Stimulated activated naive B cell treated with anti-CD40 and anti-IgM and Interleukin-4, amounts not matched to agents 10 μg/mL and 1 μg/mL and 100 μg/mL, for 72 hours (primary cell): ENCODE results near the gene DRD3.

Experiments
- ATAC-seq, 2 donors: fragments of 150-1000 bp; cut with Tn5 transposase; replicated peaks; 2 replicates each; pipeline ENCODE4 v1.10.0; 2021; ENCODE audit warnings: moderate library complexity in 1 of 2
- DNase-seq: peaks from one replicate; pipeline ENCODE4 v3.0.0; 2021
- H3K27ac Mint-ChIP-seq: one replicate; pipeline ENCODE4 v1.8.0; 2022; ENCODE audit warnings: mild to moderate bottlenecking, mixed read lengths
- H3K27me3 Mint-ChIP-seq, 2 donors: one replicate each; pipeline ENCODE4 v1.8.0; 2022; ENCODE audit warnings: mixed read lengths in 2 of 2
- H3K36me3 Mint-ChIP-seq, 2 donors: one replicate each; pipeline ENCODE4 v1.8.0; 2022; ENCODE audit warnings: mixed read lengths in 2 of 2, mild to moderate bottlenecking in 1 of 2
- H3K4me1 Mint-ChIP-seq, 2 donors: one replicate each; pipeline ENCODE4 v1.8.0; 2022; ENCODE audit warnings: mixed read lengths in 2 of 2, mild to moderate bottlenecking in 1 of 2
- H3K4me3 Mint-ChIP-seq, 2 donors: one replicate each; pipeline ENCODE4 v1.8.0; 2022; ENCODE audit warnings: mild to moderate bottlenecking in 2 of 2, mixed read lengths in 2 of 2, moderate library complexity in 1 of 2
- H3K9me3 Mint-ChIP-seq, 2 donors: one replicate each; pipeline ENCODE4 v1.8.0; 2022; ENCODE audit warnings: mixed read lengths in 2 of 2, mild to moderate bottlenecking in 1 of 2

The DRD3 gene

DNA sequence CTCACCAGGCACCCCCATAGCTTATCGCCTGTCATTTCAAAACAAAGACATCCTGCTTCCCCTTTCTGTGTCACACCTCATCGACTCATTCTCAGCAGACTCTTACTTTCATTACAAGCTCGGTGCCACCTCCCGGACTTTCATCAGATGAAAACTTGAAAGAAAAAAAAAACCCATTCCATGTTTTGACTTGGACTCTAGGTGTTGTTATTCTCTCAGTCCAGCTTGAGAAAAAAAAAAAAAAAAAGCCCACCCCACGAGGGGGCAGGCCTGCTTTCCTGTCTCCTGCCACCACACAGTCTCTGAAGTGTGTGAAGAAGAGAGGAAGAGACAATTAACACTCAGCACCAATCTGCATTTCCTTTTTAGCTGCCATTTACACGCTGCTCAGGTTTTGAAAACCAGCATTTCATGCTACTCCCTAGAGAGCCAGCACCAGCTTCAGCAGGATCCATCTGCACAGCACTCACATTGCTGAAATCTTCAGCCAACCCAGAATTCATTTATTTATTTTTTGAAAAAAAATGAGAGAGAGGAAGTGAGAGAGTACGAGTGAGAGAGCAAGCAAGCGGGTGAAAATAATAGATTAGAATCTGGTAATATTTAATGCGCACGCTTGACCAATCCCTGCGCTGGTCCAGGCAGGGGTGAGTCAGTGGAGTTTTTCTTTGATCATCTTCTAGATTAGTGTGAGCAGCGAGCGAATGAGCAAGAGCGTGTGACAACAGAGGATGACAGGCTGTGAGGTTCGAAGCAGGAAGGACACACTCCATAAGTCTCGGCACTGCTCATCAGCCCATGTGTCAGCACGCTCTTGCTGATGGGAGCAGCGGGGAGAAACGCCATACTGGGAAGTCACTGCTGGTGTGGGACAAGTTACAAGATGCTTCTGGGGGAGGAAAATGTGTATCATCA lies 35.0 kb upstream of the DRD3 start:
- H3K36me3 Mint-ChIP-seq, result peaks cover 0 to 2% of the 10 kb centered on the region in 2 donors
- DNase-seq (peak; percentile 84), ATAC-seq (peak; percentile 77 to 80)
- no peak overlapping the region for H3K27ac Mint-ChIP-seq
- H3K9me3 Mint-ChIP-seq, result no peaks in the 10 kb centered on the region
- H3K27me3 Mint-ChIP-seq, result no peaks in the 10 kb centered on the region
- H3K4me3 Mint-ChIP-seq, result no peak overlapping the region
- peaks cover 21 to 32% of the 10 kb centered on the region in 2 donors for H3K4me1 Mint-ChIP-seq

DNA sequence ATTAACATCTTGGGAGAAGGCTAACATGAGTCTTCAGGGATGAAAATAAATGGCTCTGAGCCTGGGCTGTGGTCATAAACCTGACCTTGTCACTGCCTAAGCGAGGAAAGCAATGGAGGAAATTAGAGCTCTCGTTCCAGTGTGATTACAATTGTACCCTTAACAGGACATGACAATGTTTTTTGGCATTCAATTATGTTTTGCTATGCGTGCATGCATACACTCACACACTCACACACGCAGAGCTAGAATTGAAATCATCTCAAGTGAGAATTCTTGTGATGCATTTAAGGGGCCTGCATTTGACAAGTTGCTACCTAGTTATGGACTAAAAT lies 34.4 kb upstream of the DRD3 start:
- no peak for DNase-seq
- H3K27me3 Mint-ChIP-seq, result no peaks in the 10 kb centered on the region
- peaks cover 27 to 28% of the 10 kb centered on the region in 2 donors for H3K4me1 Mint-ChIP-seq
- H3K36me3 Mint-ChIP-seq, result peaks cover 0 to 2% of the 10 kb centered on the region in 2 donors
- no peaks in the 10 kb centered on the region for H3K9me3 Mint-ChIP-seq
- ATAC-seq, result no peak
- H3K27ac Mint-ChIP-seq, result no peak overlapping the region
- H3K4me3 Mint-ChIP-seq, result no peak overlapping the region

DNA sequence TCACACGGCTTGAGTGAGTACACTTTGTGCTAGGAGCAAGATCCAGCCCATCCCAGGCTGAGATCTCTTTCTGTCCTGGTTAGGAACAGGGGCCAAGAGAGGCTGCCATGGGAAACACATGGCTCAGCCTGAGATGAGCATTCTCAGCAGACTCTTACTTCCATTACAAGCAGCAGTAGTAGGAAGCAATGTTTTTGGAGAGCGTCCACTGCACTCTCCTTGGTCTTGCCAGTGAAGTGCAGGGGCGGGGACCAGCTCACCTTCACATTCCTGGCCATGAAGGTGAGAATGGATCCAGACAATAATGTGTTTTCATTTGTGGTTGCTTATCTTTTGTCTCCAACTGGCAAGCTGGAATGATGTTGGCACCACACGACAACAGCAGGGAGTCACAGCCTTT lies 33.8 kb upstream of the DRD3 start:
- no peak for DNase-seq
- H3K4me3 Mint-ChIP-seq, result peak overlapping the region in 1 of 2 donors; percentile 26
- H3K36me3 Mint-ChIP-seq, result peaks cover 0 to 2% of the 10 kb centered on the region in 2 donors
- no peaks in the 10 kb centered on the region for H3K27me3 Mint-ChIP-seq
- no peak for ATAC-seq
- no peaks in the 10 kb centered on the region for H3K9me3 Mint-ChIP-seq
- peaks cover 27 to 34% of the 10 kb centered on the region in 2 donors for H3K4me1 Mint-ChIP-seq
- H3K27ac Mint-ChIP-seq, result no peak overlapping the region

DNA sequence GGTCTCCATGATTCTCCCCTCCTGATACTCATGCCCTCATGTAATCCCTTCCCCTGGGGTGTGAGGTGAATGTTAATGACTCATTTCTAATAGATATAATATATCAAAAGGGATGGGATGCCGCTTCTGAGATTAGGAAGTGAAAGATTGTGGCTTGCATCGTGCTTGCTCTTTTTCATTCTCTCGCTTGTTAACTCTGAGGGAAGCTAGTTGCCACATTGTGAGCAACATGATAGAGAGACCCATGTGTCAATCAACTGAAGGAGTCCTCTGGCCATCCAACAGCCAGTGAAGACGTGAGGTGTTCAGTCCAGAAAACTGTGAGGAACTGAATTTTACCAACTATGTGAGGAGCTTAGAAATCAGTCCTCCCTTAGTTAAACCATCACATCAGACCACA lies 28.9 kb upstream of the DRD3 start:
- H3K4me1 Mint-ChIP-seq, result peaks cover 19 to 41% of the 10 kb centered on the region in 2 donors
- no peak overlapping the region for H3K27ac Mint-ChIP-seq
- ATAC-seq (peak; percentile 99), DNase-seq (peak; percentile 49)
- no peaks in the 10 kb centered on the region for H3K27me3 Mint-ChIP-seq
- no peak overlapping the region for H3K4me3 Mint-ChIP-seq
- H3K9me3 Mint-ChIP-seq, result no peaks in the 10 kb centered on the region
- no peaks in the 10 kb centered on the region for H3K36me3 Mint-ChIP-seq

DNA sequence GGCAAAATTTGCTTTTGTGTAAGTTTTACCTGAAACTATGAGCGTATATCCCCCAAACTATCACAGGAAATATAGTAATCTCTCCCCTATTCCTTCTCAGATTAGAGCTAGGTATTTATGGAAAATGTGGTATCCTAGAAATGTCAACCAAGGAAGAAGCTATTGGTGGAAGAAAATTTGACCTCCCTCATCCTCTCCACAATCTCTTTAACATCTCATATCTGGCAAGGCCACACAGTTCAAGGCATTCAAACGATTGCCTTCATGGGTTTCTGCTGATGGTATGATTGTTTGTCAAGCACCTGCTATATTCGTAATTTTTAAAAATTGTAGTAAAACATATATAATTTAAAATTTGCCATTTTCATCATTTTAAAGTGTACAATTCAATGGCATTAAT lies 27.5 kb upstream of the DRD3 start:
- Mint-ChIP-seq H3K9me3 (no peaks in the 10 kb centered on the region), H3K27me3 (no peaks in the 10 kb centered on the region), H3K27ac (no peak overlapping the region), H3K4me1 (peaks cover 10 to 28% of the 10 kb centered on the region in 2 donors), H3K36me3 (no peaks in the 10 kb centered on the region), H3K4me3 (no peak overlapping the region)
- no peak for ATAC-seq
- DNase-seq, result no peak

DNA sequence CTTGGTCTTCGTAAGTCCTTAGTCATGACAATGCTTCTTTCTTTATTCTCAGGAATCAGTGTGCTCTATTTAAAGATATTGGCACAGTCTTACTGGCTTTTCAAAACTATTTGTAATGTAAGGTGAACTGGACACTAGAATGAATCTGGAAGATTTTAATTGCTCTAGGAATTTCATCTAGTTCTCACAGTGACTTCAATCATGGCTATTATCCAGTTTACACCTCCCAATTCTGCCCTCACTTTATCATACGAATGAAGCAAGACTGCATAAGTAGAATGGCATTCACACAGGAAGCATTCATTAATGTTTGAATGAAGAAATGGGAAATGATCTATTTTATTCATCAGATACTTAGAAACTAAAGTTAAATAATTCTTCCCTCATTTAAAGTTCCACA lies 26.7 kb upstream of the DRD3 start:
- H3K27ac Mint-ChIP-seq, result no peak overlapping the region
- DNase-seq (no peak), ATAC-seq (no peak)
- H3K27me3 Mint-ChIP-seq, result no peaks in the 10 kb centered on the region
- no peak overlapping the region for H3K4me3 Mint-ChIP-seq
- H3K9me3 Mint-ChIP-seq, result no peaks in the 10 kb centered on the region
- H3K4me1 Mint-ChIP-seq, result peaks cover 8 to 28% of the 10 kb centered on the region in 2 donors
- H3K36me3 Mint-ChIP-seq, result no peaks in the 10 kb centered on the region

DNA sequence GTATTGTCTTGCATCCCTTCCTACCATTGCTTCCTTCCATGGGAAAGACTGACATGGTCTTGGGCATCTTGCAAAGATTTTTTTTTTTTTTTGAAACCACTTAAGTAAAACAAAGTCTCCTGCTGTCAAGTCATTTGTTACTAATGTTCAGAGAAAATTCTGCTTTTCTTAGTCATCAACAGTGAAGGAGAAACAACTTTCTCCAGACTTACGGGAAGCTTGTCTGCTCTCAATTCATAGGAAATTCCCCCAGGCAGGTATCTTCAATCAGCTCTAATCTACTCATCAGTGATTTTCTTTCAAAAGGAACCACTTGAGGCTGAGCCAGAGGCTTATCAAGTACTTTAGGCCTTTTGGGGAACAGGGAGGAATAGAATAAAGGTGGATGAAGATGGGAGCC lies 15.9 kb upstream of the DRD3 start:
- Mint-ChIP-seq H3K9me3 (no peaks in the 10 kb centered on the region), H3K27me3 (no peaks in the 10 kb centered on the region), H3K4me1 (no peaks in the 10 kb centered on the region), H3K36me3 (no peaks in the 10 kb centered on the region), H3K4me3 (no peak overlapping the region), H3K27ac (no peak overlapping the region)
- ATAC-seq, result no peak
- DNase-seq, result no peak

DNA sequence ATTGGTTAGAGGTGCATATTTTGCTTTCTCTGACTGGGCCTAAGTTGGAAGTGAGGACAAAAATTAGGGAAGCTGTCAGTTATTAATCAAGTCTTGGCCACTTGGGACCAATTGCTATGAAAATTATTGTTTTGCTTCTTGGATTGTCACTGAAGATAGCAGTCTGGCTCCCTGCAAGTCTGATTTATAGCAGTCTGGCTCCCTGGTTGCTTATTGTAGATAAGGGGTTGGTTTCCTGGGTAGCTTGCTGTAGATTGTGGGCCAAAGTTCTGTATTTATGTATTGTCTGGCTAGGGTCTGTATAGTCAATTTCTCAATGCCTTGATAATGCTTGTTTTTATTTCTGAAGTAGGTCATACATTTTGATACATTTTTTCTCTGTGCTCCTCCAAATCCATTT lies 13.3 kb upstream of the DRD3 start:
- Mint-ChIP-seq H3K27ac (no peak overlapping the region), H3K9me3 (no peaks in the 10 kb centered on the region), H3K27me3 (no peaks in the 10 kb centered on the region), H3K4me3 (no peak overlapping the region), H3K4me1 (no peaks in the 10 kb centered on the region), H3K36me3 (no peaks in the 10 kb centered on the region)
- DNase-seq, result no peak
- no peak for ATAC-seq

DNA sequence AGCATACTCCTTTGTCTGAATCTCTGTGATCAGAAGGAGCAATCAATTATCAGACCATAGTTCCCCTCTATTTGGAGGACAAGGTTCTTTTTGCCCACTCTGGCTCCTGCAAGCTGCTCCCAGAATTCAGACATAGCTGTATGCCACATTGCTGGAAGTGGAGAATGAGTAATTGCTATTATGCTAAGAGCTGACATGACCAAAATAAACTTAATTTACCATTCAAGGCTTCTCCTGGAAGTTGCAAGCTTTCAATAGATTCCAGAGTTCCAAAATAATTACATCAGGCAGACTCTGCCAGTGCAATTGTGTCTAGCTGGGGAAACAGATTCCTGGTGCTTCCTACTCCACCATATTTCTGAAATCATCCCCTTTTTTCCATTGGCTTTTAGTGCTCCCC lies 7.6 kb upstream of the DRD3 start:
- Mint-ChIP-seq H3K4me3 (no peak overlapping the region), H3K27ac (no peak overlapping the region)
- no peak for DNase-seq

DNA sequence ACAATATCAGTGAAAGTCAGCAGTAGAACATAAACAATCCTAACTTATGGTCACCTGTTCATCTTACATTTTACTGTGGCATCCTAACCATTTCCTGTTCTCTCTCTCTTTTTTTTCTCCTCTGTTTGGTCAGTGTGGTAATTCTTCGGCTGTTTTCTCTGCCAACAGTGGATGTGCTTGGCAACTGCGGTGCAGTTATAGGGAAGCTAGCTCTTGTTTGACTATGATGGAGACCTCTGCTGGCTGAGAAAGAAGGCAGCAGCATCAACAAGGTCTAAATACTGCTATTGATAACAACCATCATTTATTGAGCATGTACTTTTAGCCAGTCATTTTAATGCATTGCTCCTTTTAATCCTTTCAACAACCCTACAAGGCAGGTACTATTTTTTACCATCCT lies 723 bp upstream of the DRD3 start:
- Mint-ChIP-seq H3K27me3 (peaks cover 6 to 14% of the 10 kb centered on the region in 2 donors), H3K9me3 (peaks cover 4 to 5% of the 10 kb centered on the region in 2 donors), H3K36me3 (peaks cover 1 to 4% of the 10 kb centered on the region in 2 donors), H3K4me1 (peaks cover 4 to 13% of the 10 kb centered on the region in 2 donors), H3K4me3 (no peak overlapping the region), H3K27ac (no peak overlapping the region)
- ATAC-seq, result peak; percentile 69 to 75
- DNase-seq, result no peak

More for the DNA sequence above, 7.6 kb upstream of the DRD3 start:
- H3K27me3 Mint-ChIP-seq, result no peaks in the 10 kb centered on the region
- peaks cover 1 to 4% of the 10 kb centered on the region in 2 donors for H3K36me3 Mint-ChIP-seq
- no peak for ATAC-seq
- H3K4me1 Mint-ChIP-seq, result no peaks in the 10 kb centered on the region
- peaks cover 11 to 12% of the 10 kb centered on the region in 2 donors for H3K9me3 Mint-ChIP-seq

DNA sequence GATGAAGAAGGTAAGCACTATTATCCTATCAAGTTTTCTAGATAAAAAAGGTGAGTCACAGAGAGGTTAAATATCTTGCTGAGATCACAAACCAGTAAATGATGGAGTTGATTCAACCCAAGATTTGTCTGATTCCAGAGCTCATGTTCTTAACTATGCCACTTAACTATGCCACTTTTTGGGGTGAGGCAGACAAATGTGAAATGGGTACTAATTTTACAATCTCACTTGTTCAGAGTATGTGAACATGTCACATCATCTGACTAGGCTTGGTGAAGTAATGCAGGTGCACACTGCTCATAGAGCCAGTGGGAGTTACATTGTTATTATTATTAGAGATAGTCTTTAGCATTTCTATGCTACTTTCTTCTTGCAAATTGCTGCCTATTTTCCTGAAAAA lies 2.0 kb downstream of the DRD3 start:
- Mint-ChIP-seq H3K27me3 (peaks cover 6 to 14% of the 10 kb centered on the region in 2 donors), H3K9me3 (no peaks in the 10 kb centered on the region), H3K36me3 (no peaks in the 10 kb centered on the region), H3K4me1 (peaks cover 4 to 13% of the 10 kb centered on the region in 2 donors), H3K27ac (no peak overlapping the region), H3K4me3 (no peak overlapping the region)
- no peak for DNase-seq
- no peak for ATAC-seq

DNA sequence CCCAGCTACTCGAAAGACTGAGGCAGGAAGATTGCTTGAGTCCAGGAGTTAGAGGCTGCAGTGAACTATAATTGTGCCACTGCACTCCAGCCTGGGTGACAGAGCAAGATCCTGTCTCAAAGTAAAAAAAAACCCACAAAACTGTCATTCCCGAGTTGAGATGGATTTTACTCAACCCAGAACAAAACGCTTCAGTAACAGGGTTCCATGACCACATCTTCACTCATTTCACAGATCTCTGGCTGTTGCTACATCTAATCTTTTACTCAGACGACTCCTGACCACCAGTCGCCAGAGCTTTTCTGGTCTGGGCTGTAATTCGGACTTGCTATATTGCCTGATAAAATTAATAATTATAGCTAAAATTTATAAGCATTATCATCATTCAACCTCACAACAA lies 2.4 kb downstream of the DRD3 start:
- Mint-ChIP-seq H3K27me3 (peaks cover 6 to 14% of the 10 kb centered on the region in 2 donors), H3K4me3 (no peak overlapping the region), H3K9me3 (no peaks in the 10 kb centered on the region), H3K4me1 (peaks cover 4 to 13% of the 10 kb centered on the region in 2 donors), H3K27ac (no peak overlapping the region), H3K36me3 (no peaks in the 10 kb centered on the region)
- ATAC-seq (no peak), DNase-seq (no peak)

DNA sequence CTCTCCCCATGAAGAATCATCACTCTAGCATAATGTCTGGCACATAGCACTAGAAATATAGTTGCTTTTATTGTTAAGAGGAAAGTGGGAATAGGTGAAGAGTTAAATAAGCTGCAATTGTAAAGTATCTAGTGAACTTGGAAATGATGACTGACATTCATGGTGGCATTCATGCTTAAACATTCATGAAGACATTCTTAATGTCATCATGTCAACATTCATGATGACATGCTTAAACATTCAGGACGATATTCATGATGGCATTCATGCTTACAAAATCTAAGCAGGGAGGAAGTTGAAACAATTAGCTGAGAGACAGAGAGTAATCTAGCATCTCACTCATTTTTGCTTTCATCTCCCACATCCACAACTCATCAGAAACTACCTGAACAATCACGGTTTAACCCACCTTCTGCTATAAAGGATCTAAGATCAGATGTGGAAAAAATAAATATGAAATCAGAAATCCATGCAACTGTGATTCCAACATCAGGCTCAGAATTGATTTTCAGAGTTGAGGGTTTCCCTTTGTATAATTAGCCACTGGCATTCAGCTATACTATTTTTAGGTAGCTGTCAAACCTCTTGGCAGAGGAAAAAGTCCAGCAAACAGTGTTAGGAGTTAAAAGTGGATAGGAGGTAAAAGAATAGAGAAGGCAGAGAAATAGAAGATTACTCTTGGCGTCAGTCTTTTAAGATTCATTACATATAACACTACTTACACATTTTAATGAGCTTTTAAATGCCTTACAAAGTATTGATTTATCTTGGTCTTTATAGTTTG lies 3.5 kb downstream of the DRD3 start:
- Mint-ChIP-seq H3K27ac (no peak overlapping the region), H3K4me3 (no peak overlapping the region), H3K27me3 (peaks cover 6 to 14% of the 10 kb centered on the region in 2 donors), H3K9me3 (no peaks in the 10 kb centered on the region), H3K36me3 (no peaks in the 10 kb centered on the region), H3K4me1 (peaks cover 4 to 13% of the 10 kb centered on the region in 2 donors)
- ATAC-seq, result no peak
- no peak for DNase-seq

DNA sequence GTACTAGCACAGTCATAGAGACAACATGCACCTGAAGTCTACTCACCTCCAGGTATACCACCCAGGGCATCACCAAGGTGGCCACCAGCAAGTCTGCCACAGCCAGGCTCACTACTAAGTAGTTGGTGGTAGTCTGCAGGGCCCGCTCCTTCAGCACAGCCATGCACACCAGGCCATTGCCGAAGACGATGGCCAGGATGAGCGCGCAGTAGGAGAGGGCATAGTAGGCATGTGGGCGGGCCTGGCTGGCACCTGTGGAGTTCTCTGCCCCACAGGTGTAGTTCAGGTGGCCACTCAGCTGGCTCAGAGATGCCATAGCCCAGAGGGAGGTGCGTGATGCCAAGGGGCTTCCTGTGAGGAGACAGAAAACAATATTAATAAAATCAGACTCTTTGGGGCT lies 7.2 kb downstream of the DRD3 start:
- Mint-ChIP-seq H3K4me3 (no peak overlapping the region), H3K4me1 (peaks cover 1 to 7% of the 10 kb centered on the region in 2 donors), H3K27ac (no peak overlapping the region), H3K36me3 (no peaks in the 10 kb centered on the region), H3K9me3 (no peaks in the 10 kb centered on the region), H3K27me3 (peaks cover 4 to 6% of the 10 kb centered on the region in 2 donors)
- DNase-seq, result no peak
- no peak for ATAC-seq

DNA sequence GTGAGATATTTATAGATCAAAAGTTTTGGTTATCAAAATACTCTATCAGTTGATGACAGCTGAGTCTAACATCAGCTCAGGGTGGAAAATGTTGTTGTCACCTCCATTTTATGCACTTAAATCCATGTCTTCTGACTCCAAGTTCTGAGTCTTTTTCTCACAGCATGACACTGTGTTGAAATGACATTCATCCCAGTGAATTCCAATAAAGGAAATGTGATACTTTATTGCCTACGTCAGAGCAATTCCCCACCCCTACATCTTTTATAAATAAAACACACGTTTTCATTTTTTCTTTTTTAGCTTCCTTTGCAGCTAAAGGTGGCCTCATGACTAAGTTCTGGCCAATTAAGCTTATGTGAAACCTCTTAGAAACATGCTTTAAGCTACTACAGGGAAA lies 10.7 kb downstream of the DRD3 start:
- DNase-seq, result no peak
- ATAC-seq, result no peak
- Mint-ChIP-seq H3K27ac (no peak overlapping the region), H3K4me1 (no peaks in the 10 kb centered on the region), H3K4me3 (no peak overlapping the region), H3K9me3 (no peaks in the 10 kb centered on the region), H3K27me3 (peaks cover 4 to 11% of the 10 kb centered on the region in 2 donors), H3K36me3 (no peaks in the 10 kb centered on the region)
